Esophagus muscularis mucosa (tissue), 4 donors: Measurements from ENCODE around the gene CLNK. TPM values are rescaled to one million over a fixed set of nuclear protein-coding genes. Genes with fewer than 3 reads are reported as not detected.
A peak's percentile ranks its signal among the peaks of the same experiment; 100 is the strongest.

Experiments used
- DNase-seq: peaks from one replicate; pipeline ENCODE4 v3.0.0-alpha.2; 2017; ENCODE audit errors: extremely low spot score
- H3K27ac ChIP-seq, 4 donors: fragments of 200-600 bp; sonication (generic); replicated peaks in 1 of 4; 1 replicate in 3 of 4; 2 replicates in 1 of 4; pipeline ENCODE4 v1.5.1; 2016 to 2019; ENCODE audit warnings: mild to moderate bottlenecking in 1 of 4
- H3K27me3 ChIP-seq, 4 donors: fragments of 200-600 bp; sonication (generic); one replicate each; pipeline versions ENCODE4 v1.5.1 to v1.6.0; 2016 to 2019
- H3K36me3 ChIP-seq, 4 donors: fragments of 200-600 bp; sonication (generic); one replicate each; pipeline ENCODE4 v1.5.1; 2016 to 2019
- H3K4me1 ChIP-seq, 4 donors: fragments of 200-600 bp; sonication (generic); one replicate each; pipeline ENCODE4 v1.5.1; 2016 to 2019
- H3K4me3 ChIP-seq, 4 donors: fragments of 200-600 bp; sonication (generic); 1 replicate in 2 of 4; 2 replicates in 2 of 4; pipeline ENCODE4 v1.5.1; 2016 to 2019; ENCODE audit warnings: mild to moderate bottlenecking in 4 of 4, moderate library complexity in 1 of 4
- H3K9me3 ChIP-seq, 4 donors: fragments of 200-600 bp; sonication (generic); 1 replicate in 3 of 4; 2 replicates in 1 of 4; pipeline ENCODE4 v1.5.1; 2016 to 2019
- EP300 ChIP-seq: sonication (generic); formaldehyde crosslinking; IDR thresholded peaks from one replicate; pipeline ENCODE4 v1.6.1; 2017; ENCODE audit warnings: antibody characterized with exemption
- POLR2A ChIP-seq: fragments of 450-650 bp; IDR thresholded peaks from one replicate; pipeline ENCODE4 v1.6.1; 2017; ENCODE audit warnings: antibody characterized with exemption, moderate library complexity, mild to moderate bottlenecking, low read depth
- POLR2AphosphoS5 ChIP-seq, 2 donors: sonication (generic); formaldehyde crosslinking; IDR thresholded peaks; one replicate each; pipeline ENCODE4 v1.6.1; 2017; ENCODE audit warnings: antibody characterized with exemption in 2 of 2
- WGBS: methylation state at CpG from one replicate; pipeline ENCODE4 v1.1.5; 2018; 5-methylcytosine and 5-hydroxymethylcytosine counted together
- intact Hi-C: fragments of 100-400 bp; cut with DNase I; formaldehyde crosslinking; loops from one replicate; pipeline ENCODE4 v1.15.1; 2023
- total RNA-seq, 4 donors: library from RNA; depleted of rRNA; stranded (reverse); fragments of >200 nt; gene quantifications; one replicate each; pipeline versions ENCODE4 v1.1.0 to v1.2.1, GENCODE V29; 2016
- TF ChIP-seq, protein P1 (sequence below), 3 experiments: fragments of 200-600 bp in 2 of 3; fragments of 450-650 bp in 1 of 3; sonication (generic) in 2 of 3; IDR thresholded peaks; one replicate each; pipeline ENCODE4 v1.5.1; 2017 to 2019; ENCODE audit warnings: antibody characterized with exemption in 3 of 3, mild to moderate bottlenecking in 2 of 3, moderate library complexity in 1 of 3

The CLNK gene
- total RNA-seq, 4 donors from 2014 or later: not detected

DNA sequence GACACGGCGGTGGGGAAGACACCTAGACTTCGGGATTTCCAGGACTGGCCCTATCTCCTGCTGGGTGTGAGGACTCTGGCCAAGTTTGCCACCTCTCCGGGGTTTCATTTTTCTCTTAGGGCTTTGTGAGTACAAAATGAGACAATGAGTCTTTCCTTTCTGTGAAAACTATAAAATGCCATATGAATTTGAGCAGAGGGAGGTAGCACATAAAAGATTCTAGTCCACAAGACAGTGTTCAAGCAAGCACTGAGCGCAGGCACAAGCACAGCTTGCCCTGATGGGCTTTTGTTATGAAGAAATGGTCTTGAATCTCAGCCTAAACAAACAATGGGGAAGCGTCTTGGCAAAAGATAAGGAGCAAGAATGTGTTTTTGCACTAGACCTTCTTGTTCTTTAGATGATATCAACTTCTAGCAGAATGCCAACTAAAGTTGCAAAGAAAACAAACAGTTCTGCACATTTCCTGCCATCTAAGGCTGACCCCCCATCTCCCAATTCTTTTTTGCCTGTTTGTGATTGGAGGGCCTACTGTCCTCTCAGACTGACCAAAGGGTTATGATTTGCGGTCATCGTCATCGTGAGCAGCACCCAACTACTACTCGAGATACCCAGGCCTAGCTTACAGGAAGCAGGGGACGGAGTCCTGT is 154.3 kb downstream of the CLNK start:
- 71% methylated on average over 10 of the region's 11 CpGs for WGBS
- Histone ChIP-seq H3K27ac (no peak overlapping the region), H3K9me3 (no peaks in the 10 kb centered on the region), H3K36me3 (no peaks in the 10 kb centered on the region), H3K27me3 (no peaks in the 10 kb centered on the region), H3K4me3 (no peak overlapping the region), H3K4me1 (peaks cover 0 to 12% (median 0%) of the 10 kb centered on the region in 4 donors)
- intact Hi-C loops: no loop called here
- DNase-seq: no peak
- TF ChIP-seq POLR2A: no peak
- peak; percentile 13 to 37 for TF ChIP-seq POLR2AphosphoS5 (IDR thresholded peaks at IDR 0.05)

DNA sequence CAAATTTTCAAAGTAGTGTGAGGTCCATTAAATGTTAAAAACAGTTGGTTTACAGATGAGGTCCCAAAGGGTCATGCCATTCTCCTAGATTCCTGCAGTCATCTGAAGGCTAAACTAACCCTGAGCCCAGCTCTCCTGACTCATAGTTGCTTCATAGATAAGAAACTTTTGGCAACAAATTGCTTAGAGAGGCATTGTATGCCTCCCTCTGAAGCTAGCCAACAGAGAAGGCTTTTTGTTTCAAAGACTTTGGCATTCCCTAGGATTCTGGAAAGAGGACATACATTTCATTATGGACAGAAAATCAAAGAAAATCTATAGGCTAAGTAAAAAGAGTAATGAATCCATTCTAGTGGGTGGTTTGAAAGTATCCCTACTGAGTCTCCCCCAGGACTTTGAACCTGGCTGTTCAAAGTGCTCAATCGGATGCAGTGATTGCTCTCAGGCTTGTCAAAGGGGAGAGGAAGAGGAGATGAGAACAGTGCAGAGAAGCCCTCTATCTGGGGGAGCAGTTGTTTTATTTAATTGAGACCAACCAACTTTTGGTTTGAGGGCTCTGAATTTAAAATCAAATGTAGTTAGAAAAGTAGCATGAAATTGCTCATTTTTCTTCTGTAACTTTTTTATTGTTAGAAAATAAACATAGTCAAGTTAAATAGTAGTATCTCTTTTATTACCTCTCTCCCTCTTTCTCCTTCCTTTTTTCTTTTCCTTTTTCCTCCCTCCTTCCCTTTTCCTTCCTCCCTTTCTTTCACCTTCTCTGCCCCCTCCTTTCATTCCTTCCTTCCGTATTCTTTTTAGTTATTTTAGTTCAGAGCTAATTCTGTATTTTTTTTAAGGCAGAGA is 155.1 kb downstream of the CLNK start:
- Histone ChIP-seq H3K27me3 (no peaks in the 10 kb centered on the region), H3K4me3 (no peak overlapping the region), H3K27ac (no peak overlapping the region), H3K9me3 (no peaks in the 10 kb centered on the region), H3K36me3 (no peaks in the 10 kb centered on the region), H3K4me1 (peaks cover 0 to 12% (median 0%) of the 10 kb centered on the region in 4 donors)
- intact Hi-C loops: no loop called here
- no peak for DNase-seq
- 58% methylated on average over 2 of the region's 2 CpGs for WGBS
- TF ChIP-seq POLR2AphosphoS5 (IDR thresholded peaks at IDR 0.05) (no peak), POLR2A (no peak), EP300 (no peak)
- TF ChIP-seq, protein P1, sequence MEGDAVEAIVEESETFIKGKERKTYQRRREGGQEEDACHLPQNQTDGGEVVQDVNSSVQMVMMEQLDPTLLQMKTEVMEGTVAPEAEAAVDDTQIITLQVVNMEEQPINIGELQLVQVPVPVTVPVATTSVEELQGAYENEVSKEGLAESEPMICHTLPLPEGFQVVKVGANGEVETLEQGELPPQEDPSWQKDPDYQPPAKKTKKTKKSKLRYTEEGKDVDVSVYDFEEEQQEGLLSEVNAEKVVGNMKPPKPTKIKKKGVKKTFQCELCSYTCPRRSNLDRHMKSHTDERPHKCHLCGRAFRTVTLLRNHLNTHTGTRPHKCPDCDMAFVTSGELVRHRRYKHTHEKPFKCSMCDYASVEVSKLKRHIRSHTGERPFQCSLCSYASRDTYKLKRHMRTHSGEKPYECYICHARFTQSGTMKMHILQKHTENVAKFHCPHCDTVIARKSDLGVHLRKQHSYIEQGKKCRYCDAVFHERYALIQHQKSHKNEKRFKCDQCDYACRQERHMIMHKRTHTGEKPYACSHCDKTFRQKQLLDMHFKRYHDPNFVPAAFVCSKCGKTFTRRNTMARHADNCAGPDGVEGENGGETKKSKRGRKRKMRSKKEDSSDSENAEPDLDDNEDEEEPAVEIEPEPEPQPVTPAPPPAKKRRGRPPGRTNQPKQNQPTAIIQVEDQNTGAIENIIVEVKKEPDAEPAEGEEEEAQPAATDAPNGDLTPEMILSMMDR (IDR thresholded peaks at IDR 0.05): no peak

DNA sequence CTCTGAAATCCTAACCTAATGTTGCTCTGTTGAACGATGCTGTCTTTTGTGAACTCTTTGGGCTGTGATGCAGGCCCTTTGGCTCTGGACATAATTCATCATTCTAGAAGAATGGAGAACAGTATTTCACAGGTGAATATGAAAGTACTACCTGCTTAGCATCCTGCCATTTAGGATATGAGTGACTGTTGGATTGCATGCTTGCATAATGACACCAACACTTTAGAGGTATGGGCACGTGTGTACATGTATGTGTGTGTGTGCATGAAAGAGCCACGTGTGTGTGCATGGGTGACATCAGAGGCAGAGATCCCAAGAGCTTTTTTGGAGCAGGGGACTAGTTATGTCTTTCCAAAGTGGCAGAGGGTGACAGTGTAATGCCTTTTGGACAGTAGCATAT is 157.1 kb downstream of the CLNK start:
- peaks cover 0 to 12% (median 0%) of the 10 kb centered on the region in 4 donors for H3K4me1 ChIP-seq
- intact Hi-C loops: no loop called here
- no peaks in the 10 kb centered on the region for H3K9me3 ChIP-seq
- no peaks in the 10 kb centered on the region for H3K36me3 ChIP-seq
- TF ChIP-seq, protein P1 (IDR thresholded peaks at IDR 0.05): no peak
- TF ChIP-seq POLR2AphosphoS5 (IDR thresholded peaks at IDR 0.05) (no peak), POLR2A (no peak), EP300 (no peak)
- WGBS: 80% methylated on average over 3 of the region's 3 CpGs
- no peak overlapping the region for H3K27ac ChIP-seq
- H3K27me3 ChIP-seq: no peaks in the 10 kb centered on the region
- no peak overlapping the region for H3K4me3 ChIP-seq
- DNase-seq: no peak

DNA sequence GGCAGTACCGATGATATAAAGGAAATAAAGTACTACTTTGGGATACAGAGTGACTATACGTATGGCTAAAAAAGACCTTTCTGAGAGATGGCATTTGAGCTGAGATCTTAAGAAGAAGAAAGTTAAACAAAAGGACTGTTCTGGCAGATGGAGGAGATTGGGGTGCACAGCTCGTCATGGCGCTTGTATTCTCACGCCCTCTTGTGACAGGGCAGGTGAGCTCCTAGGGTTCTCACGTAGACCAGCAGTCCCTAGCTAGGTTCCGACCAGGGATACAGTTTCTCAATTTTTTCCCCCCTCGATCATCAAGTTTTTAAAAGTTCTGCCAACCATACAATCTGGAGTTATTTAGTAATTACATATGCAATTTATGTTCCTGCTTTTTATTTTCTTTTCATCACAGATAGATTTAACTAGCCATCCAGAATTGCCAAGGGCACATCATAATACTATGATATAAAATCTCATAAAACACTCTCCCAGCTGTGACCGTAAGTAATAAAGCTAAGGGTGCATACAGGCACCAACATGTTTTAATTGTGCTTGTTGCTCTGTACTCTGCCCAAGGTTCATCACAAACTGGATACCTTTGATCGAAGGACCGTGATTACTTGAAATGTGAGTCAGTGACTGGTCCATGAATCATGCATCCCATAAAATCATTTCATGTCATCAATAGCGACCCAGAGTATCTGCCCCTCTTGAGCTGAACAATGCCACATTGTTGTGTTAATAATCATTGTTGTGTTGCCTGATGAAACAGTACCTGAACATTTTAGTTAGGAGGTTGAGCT is 157.9 kb downstream of the CLNK start:
- Histone ChIP-seq H3K4me1 (peaks cover 0 to 12% (median 0%) of the 10 kb centered on the region in 4 donors), H3K9me3 (no peaks in the 10 kb centered on the region), H3K36me3 (no peaks in the 10 kb centered on the region), H3K27me3 (no peaks in the 10 kb centered on the region), H3K27ac (no peak overlapping the region), H3K4me3 (no peak overlapping the region)
- no peak for DNase-seq
- TF ChIP-seq POLR2A (no peak), EP300 (no peak)
- 70% methylated on average over 12 of the region's 12 CpGs for WGBS
- intact Hi-C loops: no loop called here

DNA sequence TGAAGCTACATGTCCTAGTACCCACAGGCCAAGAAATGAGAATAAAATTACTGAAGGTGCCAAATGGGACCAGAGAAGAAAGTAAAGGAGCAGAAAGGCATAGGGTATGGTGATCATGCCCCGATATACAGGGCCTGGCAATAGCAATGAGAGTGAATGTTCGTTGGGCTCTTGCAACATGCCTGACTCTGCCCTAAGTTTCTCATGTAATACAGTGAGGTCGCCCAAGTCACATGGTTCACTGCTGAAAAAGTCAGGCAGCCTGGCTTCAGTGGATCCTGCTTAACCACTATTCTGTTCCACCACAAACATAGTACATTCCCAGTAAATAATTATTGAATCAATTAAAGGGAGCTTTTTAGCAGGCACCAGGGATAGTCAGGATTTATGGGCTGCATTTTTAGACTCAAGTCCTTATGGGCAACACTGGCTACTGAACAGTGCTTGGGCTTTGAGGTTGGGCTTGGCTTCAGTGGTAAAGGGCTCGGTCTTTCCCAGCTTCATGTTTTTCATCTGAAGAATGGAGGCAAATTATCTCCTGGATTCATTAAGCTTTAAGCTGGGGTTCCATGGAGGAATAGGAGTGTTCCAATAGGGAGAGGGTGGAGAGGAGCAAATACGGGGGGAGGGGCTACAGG is 160.3 kb downstream of the CLNK start:
- WGBS: 79% methylated on average over 5 of the region's 5 CpGs

More for the DNA sequence above, 160.3 kb downstream of the CLNK start:
- no peaks in the 10 kb centered on the region for H3K9me3 ChIP-seq
- no peak overlapping the region for H3K4me3 ChIP-seq
- peaks cover 0 to 1% (median 0%) of the 10 kb centered on the region in 4 donors for H3K4me1 ChIP-seq
- intact Hi-C loops: no loop called here
- TF ChIP-seq POLR2A: no peak
- H3K27me3 ChIP-seq: no peaks in the 10 kb centered on the region
- DNase-seq: no peak
- no peaks in the 10 kb centered on the region for H3K36me3 ChIP-seq
- no peak overlapping the region for H3K27ac ChIP-seq
